Measurements from ENCODE around the gene MAML2.

GRCh38 chr11:96111308-96111707, 231.7 kb downstream of the MAML2 start:
- TF ChIP-seq, protein P1, sequence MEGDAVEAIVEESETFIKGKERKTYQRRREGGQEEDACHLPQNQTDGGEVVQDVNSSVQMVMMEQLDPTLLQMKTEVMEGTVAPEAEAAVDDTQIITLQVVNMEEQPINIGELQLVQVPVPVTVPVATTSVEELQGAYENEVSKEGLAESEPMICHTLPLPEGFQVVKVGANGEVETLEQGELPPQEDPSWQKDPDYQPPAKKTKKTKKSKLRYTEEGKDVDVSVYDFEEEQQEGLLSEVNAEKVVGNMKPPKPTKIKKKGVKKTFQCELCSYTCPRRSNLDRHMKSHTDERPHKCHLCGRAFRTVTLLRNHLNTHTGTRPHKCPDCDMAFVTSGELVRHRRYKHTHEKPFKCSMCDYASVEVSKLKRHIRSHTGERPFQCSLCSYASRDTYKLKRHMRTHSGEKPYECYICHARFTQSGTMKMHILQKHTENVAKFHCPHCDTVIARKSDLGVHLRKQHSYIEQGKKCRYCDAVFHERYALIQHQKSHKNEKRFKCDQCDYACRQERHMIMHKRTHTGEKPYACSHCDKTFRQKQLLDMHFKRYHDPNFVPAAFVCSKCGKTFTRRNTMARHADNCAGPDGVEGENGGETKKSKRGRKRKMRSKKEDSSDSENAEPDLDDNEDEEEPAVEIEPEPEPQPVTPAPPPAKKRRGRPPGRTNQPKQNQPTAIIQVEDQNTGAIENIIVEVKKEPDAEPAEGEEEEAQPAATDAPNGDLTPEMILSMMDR (IDR thresholded peaks at IDR 0.05) = no peak
- TF ChIP-seq POLR2A (IDR thresholded peaks at IDR 0.05) = no peak
